Trophoblast cell (in vitro differentiated cells and primary cell): ENCODE measurements around the gene MYO16.

Experiments
- DNase-seq, 2 donors: peaks; one replicate each; pipeline ENCODE4 v3.0.0-alpha.2; 2016
- H2AFZ ChIP-seq: 2 replicates; pipeline ENCODE4 v1.6.1; 2013; ENCODE audit warnings: low read length, moderate library complexity, mild to moderate bottlenecking; ENCODE audit not compliant: insufficient read depth, poor library complexity
- H2AK5ac ChIP-seq: 2 replicates; pipeline ENCODE4 v1.6.1; 2013; ENCODE audit warnings: mild to moderate bottlenecking, low read length
- H2BK120ac ChIP-seq: 2 replicates; pipeline ENCODE4 v1.6.1; 2013; ENCODE audit warnings: low read length, mild to moderate bottlenecking, moderate library complexity; ENCODE audit not compliant: insufficient read depth, poor library complexity
- H2BK12ac ChIP-seq: 2 replicates; pipeline ENCODE4 v1.6.1; 2013; ENCODE audit warnings: mild to moderate bottlenecking, low read length, moderate library complexity
- H2BK5ac ChIP-seq: 2 replicates; pipeline ENCODE4 v1.6.1; 2013; ENCODE audit warnings: low read length, low read depth, moderate library complexity, mild to moderate bottlenecking; ENCODE audit not compliant: poor library complexity
- H3K14ac ChIP-seq: 2 replicates; pipeline ENCODE4 v1.6.1; 2013; ENCODE audit warnings: mild to moderate bottlenecking, low read length
- H3K18ac ChIP-seq: 2 replicates; pipeline ENCODE4 v1.6.1; 2013; ENCODE audit warnings: mild to moderate bottlenecking, low read length
- H3K23ac ChIP-seq: 2 replicates; pipeline ENCODE4 v1.6.1; 2013; ENCODE audit warnings: low read length
- H3K27ac ChIP-seq: 2 replicates; pipeline ENCODE4 v1.5.1; 2013; ENCODE audit warnings: low read depth, mild to moderate bottlenecking, inconsistent platforms, low read length, moderate library complexity
- H3K27me3 ChIP-seq: 2 replicates; pipeline ENCODE4 v1.6.1; 2013; ENCODE audit warnings: inconsistent platforms, mild to moderate bottlenecking, low read length, moderate library complexity; ENCODE audit not compliant: insufficient read depth
- H3K36me3 ChIP-seq, 2 experiments: 1 replicate in 1 of 2; 2 replicates in 1 of 2; pipeline ENCODE4 v1.6.1; 2013; ENCODE audit warnings: low read length in 2 of 2, mild to moderate bottlenecking in 2 of 2, moderate library complexity in 1 of 2; ENCODE audit not compliant: insufficient read depth in 2 of 2, control insufficient read depth in 1 of 2
- H3K4ac ChIP-seq: 2 replicates; pipeline ENCODE4 v1.6.1; 2013; ENCODE audit warnings: low read depth, mild to moderate bottlenecking, low read length, moderate library complexity
- H3K4me1 ChIP-seq, 2 experiments: 1 replicate in 1 of 2; 2 replicates in 1 of 2; pipeline ENCODE4 v1.6.1; 2013; ENCODE audit warnings: low read length in 2 of 2, mild to moderate bottlenecking in 2 of 2, moderate library complexity in 1 of 2; ENCODE audit not compliant: insufficient read depth in 2 of 2, control insufficient read depth in 1 of 2
- H3K4me2 ChIP-seq: 2 replicates; pipeline ENCODE4 v1.6.1; 2013; ENCODE audit warnings: inconsistent platforms, mild to moderate bottlenecking, low read length, moderate library complexity
- H3K4me3 ChIP-seq: 2 replicates; pipeline ENCODE4 v1.5.1; 2013; ENCODE audit warnings: mild to moderate bottlenecking, low read depth, low read length, inconsistent platforms
- H3K79me1 ChIP-seq: one replicate; pipeline ENCODE4 v1.6.1; 2013; ENCODE audit warnings: low read length
- H3K79me2 ChIP-seq: 2 replicates; pipeline ENCODE4 v1.6.1; 2013; ENCODE audit warnings: low read length, mild to moderate bottlenecking; ENCODE audit not compliant: control insufficient read depth, insufficient read depth, poor library complexity
- H3K9ac ChIP-seq: 2 replicates; pipeline ENCODE4 v1.6.1; 2013; ENCODE audit warnings: mild to moderate bottlenecking, low read length
- H3K9me3 ChIP-seq: 2 replicates; pipeline ENCODE4 v1.6.1; 2013; ENCODE audit warnings: low read depth, mild to moderate bottlenecking, control low read depth, inconsistent platforms, low read length; ENCODE audit not compliant: insufficient read depth
- H4K12ac ChIP-seq: 2 replicates; pipeline ENCODE4 v1.6.1; 2013; ENCODE audit warnings: low read depth, mild to moderate bottlenecking, low read length, moderate library complexity
- H4K8ac ChIP-seq: 2 replicates; pipeline ENCODE4 v1.6.1; 2013; ENCODE audit warnings: low read depth, mild to moderate bottlenecking, low read length, moderate library complexity
- H4K91ac ChIP-seq: one replicate; pipeline ENCODE4 v1.6.1; 2013; ENCODE audit warnings: low read depth, mild to moderate bottlenecking, low read length, moderate library complexity
- WGBS: extraction: QIAGEN DNeasy Blood & Tissue Kit; methylation state at CpG from one replicate; pipeline ENCODE4 v1.1.7; 2013; ENCODE audit warnings: missing lambda C conversion rate; ENCODE audit not compliant: insufficient read length, insufficient coverage; ENCODE audit errors: extremely low coverage; 5-methylcytosine and 5-hydroxymethylcytosine counted together

The MYO16 gene

DNA sequence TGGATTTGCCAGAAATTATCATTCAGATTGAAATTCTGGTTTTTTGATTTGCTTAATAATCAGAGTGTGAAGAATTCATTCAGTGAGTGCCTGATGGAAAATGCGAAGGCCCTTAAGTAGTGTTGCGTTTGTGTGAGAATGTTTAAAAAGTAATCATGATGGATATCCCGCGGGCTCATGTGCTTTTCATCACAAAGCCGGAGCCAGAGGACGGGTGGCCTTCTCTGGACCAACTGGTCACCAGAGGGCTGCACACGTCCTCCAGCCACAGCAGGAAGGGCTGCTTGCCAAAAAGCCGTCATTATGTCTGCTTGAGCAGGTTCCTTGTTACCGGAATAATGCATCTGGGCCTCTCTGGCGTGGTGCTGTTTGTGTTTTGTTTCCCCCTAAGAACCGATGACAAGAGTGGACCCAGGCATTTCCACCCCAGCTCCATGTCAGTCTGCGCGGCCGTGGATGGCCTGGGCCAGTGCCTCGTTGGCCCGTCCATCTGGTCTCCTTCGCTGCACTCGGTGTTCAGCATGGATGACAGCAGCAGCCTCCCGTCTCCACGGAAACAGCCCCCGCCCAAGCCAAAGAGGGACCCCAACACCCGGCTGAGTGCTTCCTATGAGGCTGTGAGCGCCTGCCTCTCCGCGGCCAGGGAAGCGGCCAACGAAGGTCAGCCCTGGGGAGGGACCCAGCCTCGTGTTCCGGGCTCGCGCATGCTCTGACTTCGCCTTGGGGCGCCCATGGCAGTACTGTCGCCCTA, 497.7 kb downstream of the MYO16 start:
- H3K9me3 ChIP-seq = no peaks in the 10 kb centered on the region
- no peak overlapping the region for H2AK5ac ChIP-seq
- H3K27me3 ChIP-seq = no peaks in the 10 kb centered on the region
- no peak overlapping the region for H4K91ac ChIP-seq
- no peak overlapping the region for H3K23ac ChIP-seq
- no peak overlapping the region for H2BK5ac ChIP-seq
- no peaks in the 10 kb centered on the region for H3K4me1 ChIP-seq
- no peaks in the 10 kb centered on the region for H3K36me3 ChIP-seq
- no peak overlapping the region for H4K8ac ChIP-seq
- no peak overlapping the region for H2BK120ac ChIP-seq
- no peak overlapping the region for H3K27ac ChIP-seq
- H3K9ac ChIP-seq = no peak overlapping the region
- no peak overlapping the region for H2BK12ac ChIP-seq
- WGBS = no CpG with 5 or more reads among the region's 34 CpGs
- H3K14ac ChIP-seq = no peak overlapping the region
- no peak overlapping the region for H3K4ac ChIP-seq
- DNase-seq = no peak
- H3K4me2 ChIP-seq = no peak overlapping the region
- no peaks in the 10 kb centered on the region for H3K79me1 ChIP-seq
- no peak overlapping the region for H3K4me3 ChIP-seq
- no peaks in the 10 kb centered on the region for H3K79me2 ChIP-seq
- H4K12ac ChIP-seq = no peak overlapping the region
- H3K18ac ChIP-seq = no peak overlapping the region
- no peak overlapping the region for H2AFZ ChIP-seq

- WGBS = no CpG with 5 or more reads among the region's 6 CpGs
- H2BK12ac ChIP-seq = no peak overlapping the region
Observed at GRCh38 chr13:109128121-109128520, 498.7 kb downstream of the MYO16 start.

GRCh38 chr13:109130093-109130835, 500.9 kb downstream of the MYO16 start:
- no peak overlapping the region for H3K4me3 ChIP-seq

More at GRCh38 chr13:109128121-109128520, 498.7 kb downstream of the MYO16 start:
- Histone ChIP-seq H3K9ac (no peak overlapping the region), H2AFZ (no peak overlapping the region), H3K27me3 (no peaks in the 10 kb centered on the region), H3K9me3 (no peaks in the 10 kb centered on the region), H2BK120ac (no peak overlapping the region), H3K79me2 (no peaks in the 10 kb centered on the region), H3K4me2 (no peak overlapping the region), H4K8ac (no peak overlapping the region), H2BK5ac (no peak overlapping the region), H3K18ac (no peak overlapping the region), H3K23ac (no peak overlapping the region), H2AK5ac (no peak overlapping the region), H3K27ac (no peak overlapping the region), H3K36me3 (no peaks in the 10 kb centered on the region), H3K14ac (no peak overlapping the region), H3K4me3 (no peak overlapping the region), H3K4me1 (no peaks in the 10 kb centered on the region), H3K4ac (no peak overlapping the region), H4K91ac (no peak overlapping the region), H3K79me1 (no peaks in the 10 kb centered on the region), H4K12ac (no peak overlapping the region)
- no peak for DNase-seq

DNA sequence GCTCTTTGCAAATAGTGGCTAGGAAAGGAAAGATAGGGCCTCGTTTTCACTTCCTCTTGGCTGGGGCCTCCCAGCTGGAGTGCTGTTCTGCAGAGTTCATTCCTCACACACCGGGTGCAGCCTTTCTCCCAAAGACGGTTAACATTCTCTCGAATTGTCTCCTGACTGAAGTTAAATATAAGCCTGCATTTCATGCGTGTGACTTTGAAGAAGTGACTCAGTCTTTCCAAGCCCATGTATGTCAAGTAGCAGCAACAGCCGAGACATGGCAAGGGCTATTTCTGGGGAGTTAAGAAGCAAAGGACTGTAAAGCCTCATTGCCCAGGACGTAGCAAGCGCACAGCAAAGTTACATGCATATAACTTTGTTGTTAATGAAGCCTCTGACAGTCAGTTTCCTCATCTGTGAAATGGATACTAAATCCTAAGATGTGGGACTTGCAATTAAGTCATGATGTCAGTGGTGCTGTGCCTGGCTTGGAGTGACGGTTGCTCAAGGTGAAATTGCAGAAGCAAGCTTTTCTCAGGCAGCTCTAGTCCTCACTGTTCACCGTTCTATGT, 502.4 kb downstream of the MYO16 start:
- H2AK5ac ChIP-seq = no peak overlapping the region
- no peak overlapping the region for H3K4ac ChIP-seq
- no peak overlapping the region for H3K4me3 ChIP-seq
- no peak overlapping the region for H4K8ac ChIP-seq
- no peak overlapping the region for H3K18ac ChIP-seq
- H2AFZ ChIP-seq = no peak overlapping the region
- H3K4me2 ChIP-seq = no peak overlapping the region
- H3K9ac ChIP-seq = no peak overlapping the region
- no peak overlapping the region for H4K91ac ChIP-seq
- H3K9me3 ChIP-seq = no peaks in the 10 kb centered on the region
- no peak overlapping the region for H2BK5ac ChIP-seq
- H3K36me3 ChIP-seq = no peaks in the 10 kb centered on the region
- no peaks in the 10 kb centered on the region for H3K27me3 ChIP-seq
- H3K14ac ChIP-seq = no peak overlapping the region
- H3K27ac ChIP-seq = no peak overlapping the region
- no peak overlapping the region for H2BK12ac ChIP-seq
- no peak overlapping the region for H3K23ac ChIP-seq
- WGBS = no CpG with 5 or more reads among the region's 10 CpGs
- no peaks in the 10 kb centered on the region for H3K4me1 ChIP-seq
- no peaks in the 10 kb centered on the region for H3K79me2 ChIP-seq
- H2BK120ac ChIP-seq = no peak overlapping the region
- no peak overlapping the region for H4K12ac ChIP-seq
- DNase-seq = peak in 1 of 2 donors; percentile 29
- no peaks in the 10 kb centered on the region for H3K79me1 ChIP-seq

More at GRCh38 chr13:109130093-109130835, 500.9 kb downstream of the MYO16 start:
- Histone ChIP-seq H3K36me3 (no peaks in the 10 kb centered on the region), H4K8ac (no peak overlapping the region), H4K91ac (no peak overlapping the region), H2BK5ac (no peak overlapping the region), H3K4me1 (no peaks in the 10 kb centered on the region), H3K27me3 (no peaks in the 10 kb centered on the region), H3K9ac (no peak overlapping the region), H3K23ac (no peak overlapping the region), H2BK12ac (no peak overlapping the region), H4K12ac (no peak overlapping the region), H3K27ac (no peak overlapping the region), H3K9me3 (no peaks in the 10 kb centered on the region), H3K4me2 (no peak overlapping the region), H3K18ac (no peak overlapping the region), H2AFZ (no peak overlapping the region), H3K79me2 (no peaks in the 10 kb centered on the region), H2BK120ac (no peak overlapping the region), H2AK5ac (no peak overlapping the region), H3K79me1 (no peaks in the 10 kb centered on the region), H3K4ac (no peak overlapping the region), H3K14ac (no peak overlapping the region)
- no peak for DNase-seq
- no CpG with 5 or more reads among the region's 6 CpGs for WGBS
